ENCODE data around the gene FAM217B.

Gene FAM217B

GRCh38 chr20:59997896-59998295 is 57.7 kb downstream of the FAM217B start:
- peaks cover 25% of the 10 kb centered on the region for H3K4me1 ChIP-seq (ENCODE audit: insufficient read depth, low read length)
- no peak overlapping the region for H3K9ac ChIP-seq (ENCODE audit: low read depth, low read length)
- H3K4me3 ChIP-seq (ENCODE audit: low read length), result no peak overlapping the region
- H3K27me3 ChIP-seq (ENCODE audit: insufficient read depth, low read length), result no peaks in the 10 kb centered on the region
- no peaks in the 10 kb centered on the region for H3K9me3 ChIP-seq (ENCODE audit: insufficient read depth, low read depth, low read length)
- no peak overlapping the region for H3K27ac ChIP-seq (ENCODE audit: low read depth, low read length)
- H3K36me3 ChIP-seq (ENCODE audit: insufficient read depth, low read length), result no peaks in the 10 kb centered on the region
- 94% methylated on average over 2 of the region's 2 CpGs for WGBS
